Measurements from ENCODE around the gene PCDHA5. TPM values are rescaled to one million over a fixed set of nuclear protein-coding genes. Genes with fewer than 3 reads are reported as not detected.
"Not testable (repeated sequence)": the region's sequence is repeated elsewhere in the genome, so short reads cannot be mapped to it uniquely, and the experiment has no call there.

PCDHA5 gene
- total RNA-seq, 2 experiments from 2014 or later, result not detected

GRCh38 chr5:140806834-140807775 lies 14.3 kb upstream of the PCDHA5 start, which contains the start of gene PCDHA4:
TSS of gene PCDHA4 (plus strand) at chr5:140807068.
- Histone ChIP-seq H3K27ac (ENCODE audit: low read depth, low read length, poor library complexity, severe bottlenecking) (no peak within 1 kb of the TSS), H3K4me1 (ENCODE audit: insufficient read depth, low read length, poor library complexity, severe bottlenecking) (no peaks in the 10 kb centered on the region), H4K20me1 (ENCODE audit: insufficient read depth, low read length) (no peaks in the 10 kb centered on the region), H3K4me2 (ENCODE audit: low read length) (no peak within 1 kb of the TSS), H3K9me3 (ENCODE audit: low read length) (no peaks in the 10 kb centered on the region), H2AFZ (ENCODE audit: low read length) (no peak within 1 kb of the TSS), H3K36me3 (ENCODE audit: insufficient read depth, low read length) (no peaks in the 10 kb centered on the region), H3K79me2 (ENCODE audit: insufficient read depth, low read depth, low read length) (no peaks in the 10 kb centered on the region), H3K9me2 (ENCODE audit: insufficient read depth, low read length) (no peaks in the 10 kb centered on the region), H3K4me3 (ENCODE audit: low read depth, low read length, poor library complexity, severe bottlenecking) (no peak within 1 kb of the TSS)
- no TSS peak for BruUV-seq (replicated peaks)
- DNase-seq (ENCODE audit: low spot score), result no peak
- CTCF ChIA-PET (ENCODE audit: unreplicated experiment), result no interaction called here
- TF ChIP-seq CTCF (conservative IDR thresholded peaks at IDR 0.05; ENCODE audit: low read length) (peak; percentile 67), EZH2phosphoT487 (IDR thresholded peaks at IDR 0.05; ENCODE audit: borderline replicate concordance, low read depth, low read length) (no peak)
- POLR2A ChIA-PET, result interaction anchor here (0.5 kb wide), 1 partner anchor 238 kb away, joined by 6 read pairs; no protein-coding TSS in a partner anchor
- intact Hi-C loops (cut with micrococcal nuclease; ENCODE audit: unreplicated experiment), result no loop called here

- H3K4me3 ChIP-seq (ENCODE audit: low read depth, low read length, poor library complexity, severe bottlenecking); DNase-seq (ENCODE audit: low spot score); H3K4me1 ChIP-seq (ENCODE audit: insufficient read depth, low read length, poor library complexity, severe bottlenecking); H3K9me2 ChIP-seq (ENCODE audit: insufficient read depth, low read length); H4K20me1 ChIP-seq (ENCODE audit: insufficient read depth, low read length); CTCF ChIA-PET (ENCODE audit: unreplicated experiment); POLR2A ChIA-PET; H3K27ac ChIP-seq (ENCODE audit: low read depth, low read length, poor library complexity, severe bottlenecking); H3K36me3 ChIP-seq (ENCODE audit: insufficient read depth, low read length); BruUV-seq (replicated peaks); H3K4me2 ChIP-seq (ENCODE audit: low read length); intact Hi-C loops (cut with micrococcal nuclease; ENCODE audit: unreplicated experiment); H2AFZ ChIP-seq (ENCODE audit: low read length); H3K79me2 ChIP-seq (ENCODE audit: insufficient read depth, low read depth, low read length); H3K9me3 ChIP-seq (ENCODE audit: low read length): not testable (repeated sequence)
Measured at GRCh38 chr5:140808241-140808888, 13.0 kb upstream of the PCDHA5 start.

GRCh38 chr5:140808889-140809291 lies 12.5 kb upstream of the PCDHA5 start:
- Histone ChIP-seq H3K36me3 (ENCODE audit: insufficient read depth, low read length) (no peaks in the 10 kb centered on the region), H3K4me1 (ENCODE audit: insufficient read depth, low read length, poor library complexity, severe bottlenecking) (no peaks in the 10 kb centered on the region), H3K9me3 (ENCODE audit: low read length) (no peaks in the 10 kb centered on the region), H3K4me2 (ENCODE audit: low read length) (no peak overlapping the region), H2AFZ (ENCODE audit: low read length) (no peak overlapping the region), H3K79me2 (ENCODE audit: insufficient read depth, low read depth, low read length) (no peaks in the 10 kb centered on the region), H3K9me2 (ENCODE audit: insufficient read depth, low read length) (no peaks in the 10 kb centered on the region), H3K4me3 (ENCODE audit: low read depth, low read length, poor library complexity, severe bottlenecking) (no peak overlapping the region), H3K27ac (ENCODE audit: low read depth, low read length, poor library complexity, severe bottlenecking) (no peak overlapping the region), H4K20me1 (ENCODE audit: insufficient read depth, low read length) (no peaks in the 10 kb centered on the region)
- BruUV-seq (replicated peaks), result no TSS peak
- ChIA-PET CTCF (ENCODE audit: unreplicated experiment) (no interaction called here), POLR2A (no interaction called here)
- no peak for DNase-seq (ENCODE audit: low spot score)
- no peak for TF ChIP-seq CTCF (conservative IDR thresholded peaks at IDR 0.05; ENCODE audit: low read length)
- intact Hi-C loops (cut with micrococcal nuclease; ENCODE audit: unreplicated experiment), result no loop called here

Data from OCI-LY7 (cell line).